ENCODE measurements around the gene EIF3K.
"Not testable (repeated sequence)": the region's sequence is repeated elsewhere in the genome, so short reads cannot be mapped to it uniquely, and the experiment has no call there.

EIF3K gene

GRCh38 chr19:38618590-38619360 lies at the start of gene EIF3K:
EIF3K (plus strand) TSS chr19:38619188; CDS start chr19:38619269, 81 bp downstream.
- DNase-seq (ENCODE audit: low read depth in 3 of 3): peak; percentile 94 to 99 (median 97)

- DNase-seq (ENCODE audit: low read depth in 3 of 3): no peak
Measured at GRCh38 chr19:38569368-38569983, 49.5 kb upstream of the EIF3K start.

- no peak for DNase-seq (ENCODE audit: low read depth in 3 of 3)
Measured at GRCh38 chr19:38571682-38572081, 47.3 kb upstream of the EIF3K start.

- DNase-seq (ENCODE audit: low read depth in 3 of 3): no peak
Measured at GRCh38 chr19:38577826-38578225, 41.2 kb upstream of the EIF3K start.

GRCh38 chr19:38579304-38579703 lies 39.7 kb upstream of the EIF3K start:
- not testable (repeated sequence) for DNase-seq (ENCODE audit: low read depth in 3 of 3)

- DNase-seq (ENCODE audit: low read depth in 3 of 3): no peak
Measured at GRCh38 chr19:38580080-38580479, 38.9 kb upstream of the EIF3K start.

GRCh38 chr19:38583219-38583984 lies 35.6 kb upstream of the EIF3K start:
- DNase-seq (ENCODE audit: low read depth in 3 of 3): no peak

- DNase-seq (ENCODE audit: low read depth in 3 of 3): no peak
Measured at GRCh38 chr19:38583985-38584305, 35.0 kb upstream of the EIF3K start.

- DNase-seq (ENCODE audit: low read depth in 3 of 3): no peak
Measured at GRCh38 chr19:38587562-38587961, 31.4 kb upstream of the EIF3K start.

GRCh38 chr19:38588041-38588440 lies 30.9 kb upstream of the EIF3K start:
- DNase-seq (ENCODE audit: low read depth in 3 of 3): no peak

- DNase-seq (ENCODE audit: low read depth in 3 of 3): no peak
Measured at GRCh38 chr19:38592940-38593339, 26.0 kb upstream of the EIF3K start.

- DNase-seq (ENCODE audit: low read depth in 3 of 3): peak in 1 of 3 experiments; percentile 32
Measured at GRCh38 chr19:38596057-38596981, 22.7 kb upstream of the EIF3K start.

GRCh38 chr19:38597075-38597474 lies 21.9 kb upstream of the EIF3K start:
- no peak for DNase-seq (ENCODE audit: low read depth in 3 of 3)

GRCh38 chr19:38599722-38600121 lies 19.3 kb upstream of the EIF3K start:
- no peak for DNase-seq (ENCODE audit: low read depth in 3 of 3)

- DNase-seq (ENCODE audit: low read depth in 3 of 3): not testable (repeated sequence)
Measured at GRCh38 chr19:38602856-38603255, 16.1 kb upstream of the EIF3K start.

- DNase-seq (ENCODE audit: low read depth in 3 of 3): no peak
Measured at GRCh38 chr19:38606131-38606530, 12.9 kb upstream of the EIF3K start.

GRCh38 chr19:38614289-38614688 lies 4.7 kb upstream of the EIF3K start:
- no peak for DNase-seq (ENCODE audit: low read depth in 3 of 3)

- DNase-seq (ENCODE audit: low read depth in 3 of 3): no peak
Measured at GRCh38 chr19:38615007-38615581, 3.9 kb upstream of the EIF3K start.

- DNase-seq (ENCODE audit: low read depth in 3 of 3): no peak
Measured at GRCh38 chr19:38616265-38616664, 2.7 kb upstream of the EIF3K start.

GRCh38 chr19:38617283-38617763 lies 1.7 kb upstream of the EIF3K start:
- peak in 1 of 3 experiments; percentile 9 for DNase-seq (ENCODE audit: low read depth in 3 of 3)

All from stimulated activated CD4-positive, alpha-beta T cell treated with anti-CD3 and anti-CD28 coated beads, TNF-alpha, amount 100 ng/mL, for 24 hours (primary cell).